Measurements from ENCODE around the gene ATRNL1. TPM values are rescaled to one million over a fixed set of nuclear protein-coding genes. Genes with fewer than 3 reads are reported as not detected.

The ATRNL1 gene
- polyA plus RNA-seq, 2 of the 4 experiments (the other 2 are of a cell fraction), result 0.13 to 0.34 TPM

DNA sequence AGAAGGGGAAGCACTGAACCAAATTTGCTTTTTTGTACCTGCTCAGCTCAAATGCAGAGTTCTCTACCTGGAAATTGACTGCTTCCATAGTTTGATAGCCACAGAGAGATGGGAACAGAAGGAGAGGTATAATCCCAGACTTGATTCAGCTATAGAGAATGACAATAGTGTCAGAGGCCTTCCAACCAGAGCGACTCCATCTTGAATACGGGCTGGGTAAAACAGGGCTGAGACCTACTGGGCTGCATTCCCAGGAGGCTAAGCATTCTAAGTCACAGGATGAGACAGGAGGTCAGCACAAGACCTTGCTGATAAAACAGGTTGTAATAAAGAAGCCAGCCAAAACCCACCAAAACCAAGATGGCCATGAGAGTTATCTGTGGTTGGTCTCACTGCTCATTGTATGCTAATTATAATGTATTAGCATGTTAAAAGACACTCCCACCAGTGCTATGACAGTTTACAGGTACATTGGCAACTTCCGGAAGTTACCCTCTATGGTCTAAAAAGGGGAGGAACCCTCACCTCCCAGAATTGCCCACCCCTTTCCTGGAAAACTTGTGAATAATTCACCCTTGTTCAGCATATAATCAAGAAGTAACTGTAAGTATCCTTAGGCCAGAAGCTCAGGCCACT, 42.7 kb upstream of the ATRNL1 start:
- CTCF ChIA-PET, result interaction anchor here (1.1 to 2.9 kb wide), 3 partner anchors 12 to 173 kb away, joined by 3 to 8 read pairs (median 6); no protein-coding TSS in a partner anchor
- TF ChIP-seq CBX2 (IDR thresholded peaks at IDR 0.05; ENCODE audit: borderline replicate concordance, low read depth) (no peak), GATA3 (IDR thresholded peaks at IDR 0.05; ENCODE audit: borderline replicate concordance) (no peak), JUN (IDR thresholded peaks at IDR 0.05) (no peak), CEBPB (IDR thresholded peaks at IDR 0.05) (no peak), RAD21 (conservative IDR thresholded peaks at IDR 0.05 in 1 of 2, IDR thresholded peaks at IDR 0.05 in 1 of 2) (no peak), SREBF2 (IDR thresholded peaks at IDR 0.05) (no peak), HOXB5 (CRISPR knock-in tag; IDR thresholded peaks at IDR 0.05) (no peak), ZFP36 (IDR thresholded peaks at IDR 0.05; ENCODE audit: borderline replicate concordance, partially characterized antibody) (no peak), ESRRA (IDR thresholded peaks at IDR 0.05; ENCODE audit: borderline replicate concordance, low read length) (no peak), FOXS1 (CRISPR knock-in tag; IDR thresholded peaks at IDR 0.05) (no peak), RFX5 (IDR thresholded peaks at IDR 0.05) (no peak), POLR2A (IDR thresholded peaks at IDR 0.05; ENCODE audit: low read length) (no peak), SMC3 (IDR thresholded peaks at IDR 0.05) (no peak), BCL3 (IDR thresholded peaks at IDR 0.05) (no peak), CHD4 (IDR thresholded peaks at IDR 0.05; ENCODE audit: borderline replicate concordance) (no peak), REST (IDR thresholded peaks at IDR 0.05) (no peak), EHMT2 (IDR thresholded peaks at IDR 0.05; ENCODE audit: low read depth) (no peak), NR3C1 (IDR thresholded peaks at IDR 0.05) (no peak)
- TF ChIP-seq, protein P1, sequence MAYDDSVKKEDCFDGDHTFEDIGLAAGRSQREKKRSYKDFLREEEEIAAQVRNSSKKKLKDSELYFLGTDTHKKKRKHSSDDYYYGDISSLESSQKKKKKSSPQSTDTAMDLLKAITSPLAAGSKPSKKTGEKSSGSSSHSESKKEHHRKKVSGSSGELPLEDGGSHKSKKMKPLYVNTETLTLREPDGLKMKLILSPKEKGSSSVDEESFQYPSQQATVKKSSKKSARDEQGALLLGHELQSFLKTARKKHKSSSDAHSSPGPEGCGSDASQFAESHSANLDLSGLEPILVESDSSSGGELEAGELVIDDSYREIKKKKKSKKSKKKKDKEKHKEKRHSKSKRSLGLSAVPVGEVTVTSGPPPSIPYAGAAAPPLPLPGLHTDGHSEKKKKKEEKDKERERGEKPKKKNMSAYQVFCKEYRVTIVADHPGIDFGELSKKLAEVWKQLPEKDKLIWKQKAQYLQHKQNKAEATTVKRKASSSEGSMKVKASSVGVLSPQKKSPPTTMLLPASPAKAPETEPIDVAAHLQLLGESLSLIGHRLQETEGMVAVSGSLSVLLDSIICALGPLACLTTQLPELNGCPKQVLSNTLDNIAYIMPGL (CRISPR knock-in tag; IDR thresholded peaks at IDR 0.05; ENCODE audit: borderline replicate concordance), result no peak
- TF ChIP-seq, protein P2, sequence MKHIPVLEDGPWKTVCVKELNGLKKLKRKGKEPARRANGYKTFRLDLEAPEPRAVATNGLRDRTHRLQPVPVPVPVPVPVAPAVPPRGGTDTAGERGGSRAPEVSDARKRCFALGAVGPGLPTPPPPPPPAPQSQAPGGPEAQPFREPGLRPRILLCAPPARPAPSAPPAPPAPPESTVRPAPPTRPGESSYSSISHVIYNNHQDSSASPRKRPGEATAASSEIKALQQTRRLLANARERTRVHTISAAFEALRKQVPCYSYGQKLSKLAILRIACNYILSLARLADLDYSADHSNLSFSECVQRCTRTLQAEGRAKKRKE (CRISPR knock-in tag; IDR thresholded peaks at IDR 0.05; ENCODE audit: low read depth), result no peak
- H3K9me3 ChIP-seq, result no peaks in the 10 kb centered on the region
- no peak overlapping the region for H3K4me3 ChIP-seq
- H3K27ac ChIP-seq, result no peak overlapping the region
- no peak for DNase-seq (ENCODE audit: low read depth in 1 of 2, low spot score in 1 of 2)
- FAIRE-seq, result no peak
- ATAC-seq, result no peak
- no peak overlapping the region for H3K4me2 ChIP-seq
- H3K4me1 ChIP-seq, result no peaks in the 10 kb centered on the region
- POLR2A ChIA-PET, result no interaction called here
- WGBS (ENCODE audit: missing lambda C conversion rate), result 77% methylated on average over 3 of the region's 3 CpGs

All from A549 (cell line).